MM.1S (cell line): ENCODE results near the gene RNASE3.
"Not testable (repeated sequence)": the region's sequence is repeated elsewhere in the genome, so short reads cannot be mapped to it uniquely, and the experiment has no call there.

Experiments
- DNase-seq: peaks from one replicate; pipeline ENCODE4 v3.0.0-alpha.2; 2015
- H2AFZ ChIP-seq: fragments of 300-600 bp; sonication (generic); 2 replicates; pipeline ENCODE4 v1.6.0; 2016; ENCODE audit warnings: antibody characterized with exemption, low read length
- H3F3A ChIP-seq: fragments of 300-600 bp; sonication (generic); 2 replicates; pipeline ENCODE4 v1.6.1; 2016; ENCODE audit warnings: mild to moderate bottlenecking, antibody characterized with exemption, low read length, moderate library complexity, mixed read lengths; ENCODE audit not compliant: insufficient read depth
- H3K27ac ChIP-seq: fragments of 300-600 bp; sonication (generic); 2 replicates; pipeline ENCODE4 v1.5.1; 2016; ENCODE audit warnings: mild to moderate bottlenecking, low read length
- H3K27me3 ChIP-seq: fragments of 300-600 bp; sonication (generic); replicated peaks from 2 replicates; pipeline ENCODE4 v1.6.0; 2016; ENCODE audit warnings: low read length; ENCODE audit not compliant: insufficient read depth
- H3K36me3 ChIP-seq: fragments of 300-600 bp; sonication (generic); replicated peaks from 2 replicates; pipeline ENCODE4 v1.6.1; 2016; ENCODE audit warnings: mild to moderate bottlenecking, low read length, mixed read lengths; ENCODE audit not compliant: insufficient read depth
- H3K4me1 ChIP-seq: fragments of 300-600 bp; sonication (generic); 2 replicates; pipeline ENCODE4 v1.6.1; 2016; ENCODE audit warnings: low read length, mixed read lengths
- H3K4me2 ChIP-seq: fragments of 300-600 bp; sonication (generic); 2 replicates; pipeline ENCODE4 v1.6.0; 2016; ENCODE audit warnings: low read depth, low read length
- H3K4me3 ChIP-seq: fragments of 300-600 bp; sonication (generic); 2 replicates; pipeline ENCODE4 v1.5.1; 2016; ENCODE audit warnings: low read length, mixed read lengths
- H3K79me2 ChIP-seq: fragments of 300-600 bp; sonication (generic); 2 replicates; pipeline ENCODE4 v1.6.1; 2016; ENCODE audit warnings: mixed run types, low read length, mixed read lengths
- H3K9ac ChIP-seq: fragments of 300-600 bp; sonication (generic); 2 replicates; pipeline ENCODE4 v1.6.1; 2016; ENCODE audit warnings: low read length, mixed read lengths
- H3K9me2 ChIP-seq: fragments of 300-600 bp; sonication (generic); replicated peaks from 2 replicates; pipeline ENCODE4 v1.6.1; 2016; ENCODE audit warnings: mild to moderate bottlenecking, low read length, mixed read lengths; ENCODE audit not compliant: insufficient read depth
- H3K9me3 ChIP-seq: fragments of 300-600 bp; sonication (generic); replicated peaks from 2 replicates; pipeline ENCODE4 v1.6.1; 2016; ENCODE audit warnings: mild to moderate bottlenecking, low read length, mixed read lengths; ENCODE audit not compliant: insufficient read depth
- H4K20me1 ChIP-seq: fragments of 300-600 bp; sonication (generic); 2 replicates; pipeline ENCODE4 v1.6.1; 2016; ENCODE audit warnings: mild to moderate bottlenecking, low read length, moderate library complexity, mixed read lengths; ENCODE audit not compliant: insufficient read depth
- EZH2 ChIP-seq: fragments of 300-600 bp; sonication (generic); optimal IDR thresholded peaks from 2 replicates; pipeline ENCODE3; 2017; ENCODE audit warnings: low read depth, mild to moderate bottlenecking, antibody characterized with exemption, low read length, mixed read lengths
- EZH2phosphoT487 ChIP-seq: fragments of 300-600 bp; sonication (generic); IDR thresholded peaks from 2 replicates; pipeline ENCODE4 v1.6.1; 2018; ENCODE audit warnings: antibody characterized with exemption, low read length
- TF ChIP-seq, protein P1 (sequence below): fragments of 300-600 bp; sonication (generic); IDR thresholded peaks from 2 replicates; pipeline ENCODE4 v1.5.1; 2016; ENCODE audit warnings: antibody characterized with exemption, low read length, mixed read lengths

Gene RNASE3

DNA sequence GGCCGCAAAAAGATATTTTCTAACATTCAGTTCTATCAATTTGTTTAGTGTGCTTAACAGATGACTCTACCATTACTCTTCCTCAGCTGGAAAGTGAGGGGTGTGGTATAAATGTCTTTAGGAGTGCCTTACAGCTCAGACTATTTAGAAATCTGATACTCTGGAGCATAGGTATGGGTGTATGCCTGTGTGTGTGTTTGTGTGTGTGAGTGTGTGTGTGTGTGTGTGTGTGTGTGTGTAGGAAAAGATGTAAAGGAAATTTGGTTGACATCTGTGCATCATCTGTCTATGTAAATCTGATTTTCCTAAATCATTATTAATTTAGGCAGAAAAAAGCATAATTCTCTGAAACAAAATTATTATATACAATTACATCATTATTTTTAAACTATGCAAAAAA, 16.0 kb downstream of the RNASE3 start:
- no peaks in the 10 kb centered on the region for H3K9me3 ChIP-seq
- H4K20me1 ChIP-seq, result no peaks in the 10 kb centered on the region
- no peak overlapping the region for H3K27ac ChIP-seq
- TF ChIP-seq, protein P1, sequence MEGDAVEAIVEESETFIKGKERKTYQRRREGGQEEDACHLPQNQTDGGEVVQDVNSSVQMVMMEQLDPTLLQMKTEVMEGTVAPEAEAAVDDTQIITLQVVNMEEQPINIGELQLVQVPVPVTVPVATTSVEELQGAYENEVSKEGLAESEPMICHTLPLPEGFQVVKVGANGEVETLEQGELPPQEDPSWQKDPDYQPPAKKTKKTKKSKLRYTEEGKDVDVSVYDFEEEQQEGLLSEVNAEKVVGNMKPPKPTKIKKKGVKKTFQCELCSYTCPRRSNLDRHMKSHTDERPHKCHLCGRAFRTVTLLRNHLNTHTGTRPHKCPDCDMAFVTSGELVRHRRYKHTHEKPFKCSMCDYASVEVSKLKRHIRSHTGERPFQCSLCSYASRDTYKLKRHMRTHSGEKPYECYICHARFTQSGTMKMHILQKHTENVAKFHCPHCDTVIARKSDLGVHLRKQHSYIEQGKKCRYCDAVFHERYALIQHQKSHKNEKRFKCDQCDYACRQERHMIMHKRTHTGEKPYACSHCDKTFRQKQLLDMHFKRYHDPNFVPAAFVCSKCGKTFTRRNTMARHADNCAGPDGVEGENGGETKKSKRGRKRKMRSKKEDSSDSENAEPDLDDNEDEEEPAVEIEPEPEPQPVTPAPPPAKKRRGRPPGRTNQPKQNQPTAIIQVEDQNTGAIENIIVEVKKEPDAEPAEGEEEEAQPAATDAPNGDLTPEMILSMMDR, result no peak
- TF ChIP-seq EZH2phosphoT487 (no peak), EZH2 (no peak)
- no peaks in the 10 kb centered on the region for H3K9me2 ChIP-seq
- H3F3A ChIP-seq, result no peaks in the 10 kb centered on the region
- no peak overlapping the region for H2AFZ ChIP-seq
- H3K9ac ChIP-seq, result no peak overlapping the region
- no peaks in the 10 kb centered on the region for H3K79me2 ChIP-seq
- no peaks in the 10 kb centered on the region for H3K4me1 ChIP-seq
- no peak overlapping the region for H3K4me3 ChIP-seq
- DNase-seq, result no peak
- H3K27me3 ChIP-seq, result no peaks in the 10 kb centered on the region
- no peak overlapping the region for H3K4me2 ChIP-seq
- H3K36me3 ChIP-seq, result no peaks in the 10 kb centered on the region

DNA sequence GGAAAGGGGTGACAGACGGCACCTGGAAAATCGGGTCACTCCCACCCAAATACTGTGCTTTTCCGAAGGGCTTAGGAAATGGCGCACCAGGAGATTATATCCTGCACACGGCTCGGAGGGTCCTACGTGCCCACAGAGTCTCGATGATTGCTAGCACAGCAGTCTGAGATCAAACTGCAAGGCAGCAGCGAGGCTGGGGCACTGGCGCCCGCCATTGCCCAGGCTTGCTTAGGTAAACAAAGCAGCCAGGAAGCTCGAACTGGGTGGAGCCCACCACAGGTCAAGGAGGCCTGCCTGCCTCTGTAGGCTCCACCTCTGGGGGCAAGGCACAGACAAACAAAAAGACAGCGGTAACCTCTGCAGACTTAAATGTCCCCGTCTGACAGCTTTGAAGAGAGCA, 19.6 kb downstream of the RNASE3 start:
- not testable (repeated sequence) for H2AFZ ChIP-seq, H3F3A ChIP-seq

DNA sequence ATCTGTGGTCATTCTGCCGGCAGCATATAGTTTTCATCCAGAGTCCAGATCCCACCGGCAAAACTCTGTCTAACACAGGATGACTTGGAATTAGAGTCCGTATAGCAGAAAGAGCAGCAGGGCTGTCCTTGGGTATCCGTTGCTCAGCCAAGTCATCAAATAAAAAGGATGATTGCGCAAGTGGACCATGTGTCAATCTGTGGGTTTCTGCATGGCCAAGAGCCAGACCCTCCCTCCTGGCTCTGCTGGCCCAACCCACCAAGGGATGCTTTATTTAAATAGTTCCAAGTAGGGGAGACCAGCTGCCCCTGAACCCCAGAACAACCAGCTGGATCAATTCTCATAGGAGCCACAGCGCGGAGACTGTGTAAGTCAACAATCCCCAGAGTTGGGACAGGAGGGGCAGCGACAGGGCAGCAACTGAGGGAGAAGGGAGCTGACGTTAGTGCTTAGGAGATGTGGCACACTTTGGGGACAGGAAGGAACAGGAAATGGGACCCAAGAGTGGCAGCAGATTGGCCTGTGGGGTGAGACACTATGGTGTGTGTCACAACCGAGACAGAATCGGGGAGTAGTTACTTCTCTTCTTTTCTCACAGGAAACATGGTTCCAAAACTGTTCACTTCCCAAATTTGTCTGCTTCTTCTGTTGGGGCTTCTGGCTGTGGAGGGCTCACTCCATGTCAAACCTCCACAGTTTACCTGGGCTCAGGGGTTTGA, 28.0 kb downstream of the RNASE3 start:
- H4K20me1 ChIP-seq, H3K9ac ChIP-seq, H3K36me3 ChIP-seq, H3K79me2 ChIP-seq, H2AFZ ChIP-seq, H3F3A ChIP-seq, DNase-seq, H3K27ac ChIP-seq, H3K4me2 ChIP-seq, H3K4me3 ChIP-seq, H3K4me1 ChIP-seq, H3K9me2 ChIP-seq, H3K9me3 ChIP-seq, H3K27me3 ChIP-seq: not testable (repeated sequence)

More for the DNA sequence above, 19.6 kb downstream of the RNASE3 start:
- H4K20me1 ChIP-seq, H3K4me1 ChIP-seq, H3K4me3 ChIP-seq, H3K9ac ChIP-seq, H3K9me2 ChIP-seq, DNase-seq, H3K27ac ChIP-seq, H3K9me3 ChIP-seq, H3K79me2 ChIP-seq, H3K36me3 ChIP-seq, H3K4me2 ChIP-seq, H3K27me3 ChIP-seq: not testable (repeated sequence)

DNA sequence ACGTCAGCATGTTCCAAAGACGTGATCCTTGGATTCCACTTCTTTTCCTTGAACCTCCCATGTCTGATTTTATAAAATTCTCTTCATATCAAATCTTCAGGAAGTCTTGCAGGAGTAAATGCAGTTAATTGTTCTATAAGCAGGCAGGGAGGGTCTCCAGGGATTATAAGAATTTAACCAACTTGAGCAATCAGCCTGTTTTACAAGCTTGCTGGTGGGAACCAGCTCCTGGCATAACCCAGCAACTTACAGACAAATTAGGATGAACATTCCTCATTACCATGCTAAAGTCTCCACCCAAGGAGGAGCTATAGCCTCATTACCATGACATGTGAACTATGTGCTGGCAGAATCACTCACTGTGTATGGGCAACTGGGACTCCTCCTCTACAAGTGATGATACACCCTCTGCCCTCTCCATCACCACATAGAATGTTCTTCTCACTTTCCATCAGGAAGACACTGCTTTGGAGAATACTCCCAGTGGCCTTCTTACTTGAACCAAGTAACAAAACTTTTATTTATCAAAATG, 32.6 kb downstream of the RNASE3 start:
- not testable (repeated sequence) for H3F3A ChIP-seq, H3K27ac ChIP-seq

More for the DNA sequence above, 32.6 kb downstream of the RNASE3 start:
- not testable (repeated sequence) for H2AFZ ChIP-seq, H3K4me1 ChIP-seq, H3K79me2 ChIP-seq, H3K36me3 ChIP-seq, DNase-seq, H4K20me1 ChIP-seq, H3K9me3 ChIP-seq, H3K4me3 ChIP-seq, H3K4me2 ChIP-seq, H3K9me2 ChIP-seq, H3K9ac ChIP-seq, H3K27me3 ChIP-seq
